AG04450 (cell line): ENCODE measurements around the gene CPS1. TPM values are rescaled to one million over a fixed set of nuclear protein-coding genes. Genes with fewer than 3 reads are reported as not detected.

ENCODE experiments used
- CTCF ChIA-PET: fragments of 300-600, 350-600 bp; formaldehyde crosslinking; extraction: SDS; loops from one replicate; lab custom pipeline; 2022; ENCODE audit warnings: antibody characterized with exemption, inconsistent platforms; lab: Charles Lee
- POLR2A ChIA-PET: fragments of 350-600 bp; formaldehyde crosslinking; extraction: SDS; loops from one replicate; lab custom pipeline; 2021; ENCODE audit warnings: antibody characterized with exemption, inconsistent platforms; lab: Yijun Ruan, JAX
- DNase-seq: peaks from one replicate; pipeline ENCODE4 v3.0.0-alpha.2; 2011; ENCODE audit warnings: low read depth, low spot score
- H3K27ac ChIP-seq: one replicate; pipeline ENCODE4 v1.5.1; 2012; ENCODE audit warnings: low read depth, low read length, control low read depth
- H3K27me3 ChIP-seq: one replicate; pipeline ENCODE4 v1.6.0; 2012; ENCODE audit warnings: low read length; ENCODE audit not compliant: control insufficient read depth, insufficient read depth
- H3K4me3 ChIP-seq: 2 replicates; pipeline ENCODE4 v1.5.1; 2011; ENCODE audit warnings: mild to moderate bottlenecking, low read depth, low read length, control low read depth
- H3K9me3 ChIP-seq: 2 replicates; pipeline ENCODE4 v1.5.1; 2012; ENCODE audit warnings: low read length; ENCODE audit not compliant: control insufficient read depth, insufficient read depth
- polyA plus RNA-seq: library from polyadenylated mRNA; depleted of rRNA; stranded (reverse); fragments of >200 nt; gene quantifications from 2 replicates; pipeline ENCODE4 v1.2.3, GENCODE V29; 2011
- TF ChIP-seq, protein P1 (sequence below): IDR thresholded peaks from 2 replicates; pipeline ENCODE4 v1.5.1; 2011; ENCODE audit warnings: low read depth, low read length, control low read depth, inconsistent platforms

The CPS1 gene
- polyA plus RNA-seq, 1 experiment = 21.6 TPM

- ChIA-PET CTCF (no interaction called here), POLR2A (no interaction called here)
- TF ChIP-seq, protein P1, sequence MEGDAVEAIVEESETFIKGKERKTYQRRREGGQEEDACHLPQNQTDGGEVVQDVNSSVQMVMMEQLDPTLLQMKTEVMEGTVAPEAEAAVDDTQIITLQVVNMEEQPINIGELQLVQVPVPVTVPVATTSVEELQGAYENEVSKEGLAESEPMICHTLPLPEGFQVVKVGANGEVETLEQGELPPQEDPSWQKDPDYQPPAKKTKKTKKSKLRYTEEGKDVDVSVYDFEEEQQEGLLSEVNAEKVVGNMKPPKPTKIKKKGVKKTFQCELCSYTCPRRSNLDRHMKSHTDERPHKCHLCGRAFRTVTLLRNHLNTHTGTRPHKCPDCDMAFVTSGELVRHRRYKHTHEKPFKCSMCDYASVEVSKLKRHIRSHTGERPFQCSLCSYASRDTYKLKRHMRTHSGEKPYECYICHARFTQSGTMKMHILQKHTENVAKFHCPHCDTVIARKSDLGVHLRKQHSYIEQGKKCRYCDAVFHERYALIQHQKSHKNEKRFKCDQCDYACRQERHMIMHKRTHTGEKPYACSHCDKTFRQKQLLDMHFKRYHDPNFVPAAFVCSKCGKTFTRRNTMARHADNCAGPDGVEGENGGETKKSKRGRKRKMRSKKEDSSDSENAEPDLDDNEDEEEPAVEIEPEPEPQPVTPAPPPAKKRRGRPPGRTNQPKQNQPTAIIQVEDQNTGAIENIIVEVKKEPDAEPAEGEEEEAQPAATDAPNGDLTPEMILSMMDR = no peak
- Histone ChIP-seq H3K4me3 (no peak overlapping the region), H3K27me3 (no peaks in the 10 kb centered on the region), H3K27ac (no peak overlapping the region), H3K9me3 (no peaks in the 10 kb centered on the region)
- DNase-seq = no peak
Observed at GRCh38 chr2:210604666-210605065, 48.3 kb downstream of the CPS1 start.

DNA sequence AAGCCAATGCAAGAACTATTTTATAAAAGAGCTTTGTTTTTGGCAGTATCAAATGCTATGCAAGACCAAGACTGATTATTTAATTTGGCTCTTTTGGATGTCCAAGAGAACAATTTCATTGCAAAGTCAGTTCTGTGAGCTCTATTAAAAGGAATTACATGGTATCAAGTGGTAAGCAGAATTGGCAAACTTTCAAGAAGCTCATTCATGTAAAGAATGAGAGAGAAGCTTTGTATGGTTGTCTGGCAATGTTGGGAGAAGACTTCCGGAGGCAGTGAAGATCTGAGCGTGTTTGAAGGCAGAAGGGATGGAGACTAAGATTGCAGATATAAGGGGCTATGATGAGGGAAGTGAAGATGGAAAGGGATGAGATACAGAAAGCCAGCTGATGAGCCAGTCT lies 49.6 kb downstream of the CPS1 start:
- CTCF ChIA-PET = no interaction called here
- POLR2A ChIA-PET = no interaction called here
- no peaks in the 10 kb centered on the region for H3K9me3 ChIP-seq

GRCh38 chr2:210611466-210611865 lies 55.1 kb downstream of the CPS1 start:
- Histone ChIP-seq H3K27me3 (no peaks in the 10 kb centered on the region), H3K4me3 (no peak overlapping the region), H3K9me3 (no peaks in the 10 kb centered on the region), H3K27ac (no peak overlapping the region)
- ChIA-PET POLR2A (no interaction called here), CTCF (interaction anchor here (0.9 kb wide), 1 partner anchor 108 kb away, joined by 3 read pairs; no protein-coding TSS in a partner anchor)
- DNase-seq = no peak
- TF ChIP-seq, protein P1 = no peak

More for the DNA sequence above, 49.6 kb downstream of the CPS1 start:
- Histone ChIP-seq H3K27me3 (no peaks in the 10 kb centered on the region), H3K4me3 (no peak overlapping the region), H3K27ac (no peak overlapping the region)
- TF ChIP-seq, protein P1 = no peak
- no peak for DNase-seq

DNA sequence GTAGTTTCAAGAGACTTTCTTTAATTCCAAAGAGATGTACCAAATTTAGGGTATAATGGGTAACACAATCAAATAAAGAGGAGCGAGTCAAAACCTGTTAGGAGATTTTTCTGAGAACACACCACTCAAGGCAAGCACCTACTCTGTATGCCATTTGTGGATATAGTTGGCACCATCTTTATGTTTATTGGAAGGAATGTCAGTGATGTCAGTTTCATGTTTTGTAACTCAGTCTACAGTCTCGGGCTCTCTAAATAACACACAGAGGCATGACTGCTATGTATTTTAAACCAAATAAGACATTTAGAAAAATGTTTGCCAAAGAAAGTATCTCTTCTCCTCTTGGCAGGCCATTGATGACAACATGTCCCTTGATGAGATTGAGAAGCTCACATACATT lies 59.7 kb downstream of the CPS1 start:
- Histone ChIP-seq H3K27ac (no peak overlapping the region), H3K9me3 (no peaks in the 10 kb centered on the region), H3K27me3 (no peaks in the 10 kb centered on the region), H3K4me3 (no peak overlapping the region)
- no peak for DNase-seq
- TF ChIP-seq, protein P1 = no peak
- ChIA-PET CTCF (no interaction called here), POLR2A (no interaction called here)

GRCh38 chr2:210617318-210617717 lies 60.9 kb downstream of the CPS1 start:
- no peaks in the 10 kb centered on the region for H3K9me3 ChIP-seq
- no peak overlapping the region for H3K4me3 ChIP-seq
- TF ChIP-seq, protein P1 = no peak
- H3K27me3 ChIP-seq = no peaks in the 10 kb centered on the region
- POLR2A ChIA-PET = no interaction called here
- DNase-seq = no peak
- CTCF ChIA-PET = interaction anchor here (2.1 to 3.5 kb wide), 3 partner anchors 418 to 1950 kb away, joined by 4 to 20 read pairs (median 14); no protein-coding TSS in a partner anchor
- no peak overlapping the region for H3K27ac ChIP-seq
